Chondrocyte (in vitro differentiated cells): ENCODE measurements around the gene SP9. TPM values are rescaled to one million over a fixed set of nuclear protein-coding genes. Genes with fewer than 3 reads are reported as not detected.

ENCODE experiments used
- DNase-seq: peaks from one replicate; pipeline ENCODE4 v3.0.0; 2021; ENCODE audit warnings: mixed read lengths, low spot score
- H3K27ac Mint-ChIP-seq: one replicate; pipeline ENCODE4 v1.8.0; 2021; ENCODE audit warnings: mild to moderate bottlenecking, moderate library complexity, mixed read lengths; ENCODE audit not compliant: unreplicated experiment
- H3K27me3 Mint-ChIP-seq: 2 replicates; pipeline ENCODE4 v1.8.0; 2021; ENCODE audit warnings: low read depth, mixed read lengths
- H3K36me3 Mint-ChIP-seq: 2 replicates; pipeline ENCODE4 v1.8.0; 2021; ENCODE audit warnings: low read depth, mixed read lengths
- H3K4me1 Mint-ChIP-seq: 2 replicates; pipeline ENCODE4 v1.8.0; 2021; ENCODE audit warnings: low read depth, mild to moderate bottlenecking, mixed read lengths
- H3K4me3 Mint-ChIP-seq: one replicate; pipeline ENCODE4 v1.8.0; 2021; ENCODE audit warnings: mild to moderate bottlenecking, moderate library complexity, mixed read lengths; ENCODE audit not compliant: unreplicated experiment
- H3K9me3 Mint-ChIP-seq: 2 replicates; pipeline ENCODE4 v1.8.0; 2021; ENCODE audit warnings: low read depth, mixed read lengths
- CTCF ChIP-seq: fragments of 200-600 bp; sonication (generic); IDR thresholded peaks from 2 replicates; pipeline ENCODE4 v1.5.0; 2021; ENCODE audit warnings: antibody characterized with exemption, mild to moderate bottlenecking, moderate library complexity
- total RNA-seq: library from RNA; stranded (reverse); gene quantifications from 3 replicates; pipeline ENCODE4 v1.2.1, GENCODE V29; 2021

The SP9 gene
- total RNA-seq, 1 donor from 2014 or later, result not detected

- peaks cover 81% of the 10 kb centered on the region for H3K27me3 Mint-ChIP-seq
- no peaks in the 10 kb centered on the region for H3K9me3 Mint-ChIP-seq
- no peak for DNase-seq
- H3K4me1 Mint-ChIP-seq, result peaks cover 55% of the 10 kb centered on the region
- H3K36me3 Mint-ChIP-seq, result no peaks in the 10 kb centered on the region
- TF ChIP-seq CTCF, result no peak
- no peak overlapping the region for H3K27ac Mint-ChIP-seq
- H3K4me3 Mint-ChIP-seq, result no peak overlapping the region
These were observed 3.7 kb upstream of the SP9 start for GRCh38 chr2:174330945-174331594.

DNA sequence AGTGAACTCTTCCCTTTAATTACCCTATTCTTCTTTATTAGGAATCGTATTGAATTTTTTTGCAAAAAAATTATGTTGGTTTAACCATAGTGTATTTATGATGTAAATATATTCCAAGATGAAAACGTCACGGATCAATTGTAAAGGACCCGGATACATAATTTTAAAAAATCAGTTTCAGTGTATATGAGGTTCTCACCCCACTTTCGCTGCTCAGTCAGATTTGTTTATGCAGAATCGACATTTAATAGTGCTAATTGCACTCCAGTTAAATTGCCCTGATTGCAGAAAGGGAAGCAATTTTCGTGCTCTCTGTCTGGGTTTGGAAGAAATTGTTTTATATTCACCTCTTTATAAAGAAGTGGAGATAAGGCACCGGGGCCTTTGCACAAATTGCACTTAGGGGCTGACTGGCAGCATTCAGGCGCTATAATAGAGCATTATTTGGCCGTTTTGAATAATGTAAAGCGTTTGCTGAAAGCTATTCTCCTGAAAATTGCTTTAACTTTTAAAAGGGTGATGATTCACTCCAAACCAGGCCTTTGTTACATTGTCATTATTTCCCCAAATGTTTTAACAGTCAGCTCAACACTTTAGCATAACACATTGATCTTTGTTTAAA, 3.0 kb upstream of the SP9 start:
- no peak overlapping the region for H3K4me3 Mint-ChIP-seq
- H3K36me3 Mint-ChIP-seq, result no peaks in the 10 kb centered on the region
- peaks cover 80% of the 10 kb centered on the region for H3K27me3 Mint-ChIP-seq
- no peak for DNase-seq
- no peak overlapping the region for H3K27ac Mint-ChIP-seq
- H3K9me3 Mint-ChIP-seq, result no peaks in the 10 kb centered on the region
- no peak for TF ChIP-seq CTCF
- peaks cover 52% of the 10 kb centered on the region for H3K4me1 Mint-ChIP-seq

DNA sequence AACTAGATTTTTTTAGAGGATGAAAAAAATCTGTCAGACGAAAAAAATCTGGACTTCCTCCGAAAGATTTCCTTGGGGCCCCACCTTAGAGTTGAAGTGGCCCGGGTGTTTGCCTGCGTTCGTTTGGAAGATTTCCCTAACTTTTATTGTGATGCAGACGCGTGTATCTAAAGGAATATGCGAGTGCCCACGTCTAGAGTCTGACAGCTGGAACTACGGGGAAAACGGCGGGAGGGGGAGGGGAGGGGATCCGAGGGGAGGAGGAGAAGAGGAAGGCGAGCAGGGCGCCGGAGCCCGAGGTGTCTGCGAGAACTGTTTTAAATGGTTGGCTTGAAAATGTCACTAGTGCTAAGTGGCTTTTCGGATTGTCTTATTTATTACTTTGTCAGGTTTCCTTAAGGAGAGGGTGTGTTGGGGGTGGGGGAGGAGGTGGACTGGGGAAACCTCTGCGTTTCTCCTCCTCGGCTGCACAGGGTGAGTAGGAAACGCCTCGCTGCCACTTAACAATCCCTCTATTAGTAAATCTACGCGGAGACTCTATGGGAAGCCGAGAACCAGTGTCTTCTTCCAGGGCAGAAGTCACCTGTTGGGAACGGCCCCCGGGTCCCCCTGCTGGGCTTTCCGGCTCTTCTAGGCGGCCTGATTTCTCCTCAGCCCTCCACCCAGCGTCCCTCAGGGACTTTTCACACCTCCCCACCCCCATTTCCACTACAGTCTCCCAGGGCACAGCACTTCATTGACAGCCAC, 2.4 kb upstream of the SP9 start:
- no peaks in the 10 kb centered on the region for H3K36me3 Mint-ChIP-seq
- no peak overlapping the region for H3K4me3 Mint-ChIP-seq
- no peak for TF ChIP-seq CTCF
- H3K9me3 Mint-ChIP-seq, result no peaks in the 10 kb centered on the region
- H3K27me3 Mint-ChIP-seq, result peaks cover 73% of the 10 kb centered on the region
- H3K27ac Mint-ChIP-seq, result no peak overlapping the region
- no peak for DNase-seq
- H3K4me1 Mint-ChIP-seq, result peaks cover 45% of the 10 kb centered on the region

GRCh38 chr2:174333017-174333371, 1.8 kb upstream of the SP9 start:
- Mint-ChIP-seq H3K27me3 (peaks cover 72% of the 10 kb centered on the region), H3K36me3 (peaks cover 3% of the 10 kb centered on the region), H3K4me1 (peaks cover 43% of the 10 kb centered on the region), H3K4me3 (no peak overlapping the region), H3K9me3 (no peaks in the 10 kb centered on the region), H3K27ac (no peak overlapping the region)
- TF ChIP-seq CTCF, result no peak
- no peak for DNase-seq

DNA sequence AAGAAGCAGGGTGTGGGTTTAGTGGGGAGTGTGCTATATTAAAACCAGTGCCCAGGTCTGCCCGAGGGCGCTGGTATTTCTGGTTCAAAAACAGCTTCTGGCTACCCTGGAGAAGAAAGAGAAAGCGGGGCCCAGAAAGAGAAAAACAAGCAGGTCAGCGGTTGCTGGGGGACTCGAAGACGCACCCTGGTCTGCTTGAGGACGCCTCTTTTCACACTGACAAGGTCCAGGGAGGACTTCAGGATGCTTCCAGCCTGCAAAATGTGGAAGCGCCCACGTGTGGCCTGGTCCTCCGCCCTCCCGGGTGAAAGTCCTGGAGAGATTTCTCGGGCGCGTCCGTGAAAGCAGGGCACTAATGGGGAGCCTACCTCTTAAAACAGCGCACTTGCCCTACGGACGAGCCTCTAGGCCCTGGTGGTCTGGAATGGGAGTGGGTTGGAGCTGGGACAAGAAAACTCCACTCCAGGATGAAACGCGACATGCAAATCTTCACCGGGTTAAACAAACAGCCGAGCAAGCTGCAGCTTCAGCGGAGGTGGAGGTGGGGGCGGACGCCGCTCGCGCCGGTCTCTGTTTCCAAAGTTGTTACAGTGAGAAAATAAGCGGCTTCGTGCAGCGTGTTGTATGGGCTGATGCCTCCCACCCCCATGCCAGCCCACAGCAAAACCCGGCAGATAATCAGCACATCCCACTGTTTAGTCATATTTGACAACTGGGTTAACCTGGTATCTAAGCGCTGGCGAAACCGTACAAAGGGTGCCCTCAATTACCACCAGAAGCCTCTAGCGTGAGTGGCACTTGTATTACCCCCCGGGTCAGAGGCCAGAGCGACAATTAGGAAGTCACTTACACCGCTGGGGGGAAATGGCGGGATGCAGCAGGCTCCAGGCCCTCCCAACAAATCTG, 1.1 kb upstream of the SP9 start:
- Mint-ChIP-seq H3K27ac (no peak overlapping the region), H3K27me3 (peaks cover 67% of the 10 kb centered on the region), H3K36me3 (peaks cover 3% of the 10 kb centered on the region), H3K4me1 (peaks cover 38% of the 10 kb centered on the region), H3K9me3 (no peaks in the 10 kb centered on the region), H3K4me3 (peak overlapping the region; percentile 24)
- no peak for DNase-seq
- TF ChIP-seq CTCF, result peak; percentile 7
